Mesendoderm (in vitro differentiated cells): Measurements from ENCODE around the gene VCAN.

Experiments used
- DNase-seq: peaks from one replicate; pipeline ENCODE4 v3.0.0; 2013
- H2AK5ac ChIP-seq: 2 replicates; pipeline ENCODE4 v1.6.1; 2013; ENCODE audit warnings: low read length, inconsistent platforms
- H2BK120ac ChIP-seq: 2 replicates; pipeline ENCODE4 v1.6.1; 2013; ENCODE audit warnings: low read depth, mild to moderate bottlenecking, low read length, moderate library complexity, mixed read lengths
- H2BK15ac ChIP-seq: replicated peaks from 2 replicates; pipeline ENCODE4 v1.6.1; 2013; ENCODE audit warnings: low read depth, mild to moderate bottlenecking, moderate library complexity
- H2BK5ac ChIP-seq: 2 replicates; pipeline ENCODE4 v1.6.1; 2013; ENCODE audit warnings: low read length, inconsistent platforms
- H3K18ac ChIP-seq: 2 replicates; pipeline ENCODE4 v1.6.1; 2013; ENCODE audit warnings: mild to moderate bottlenecking, low read length, mixed read lengths
- H3K23ac ChIP-seq: one replicate; pipeline ENCODE4 v1.6.1; 2013; ENCODE audit warnings: low read length
- H3K27ac ChIP-seq: 2 replicates; pipeline ENCODE4 v1.5.1; 2013; ENCODE audit warnings: low read depth, mild to moderate bottlenecking, inconsistent platforms, low read length, moderate library complexity
- H3K27me3 ChIP-seq: 2 replicates; pipeline ENCODE4 v1.6.1; 2013; ENCODE audit warnings: low read length, control low read depth, mild to moderate bottlenecking, inconsistent platforms; ENCODE audit not compliant: insufficient read depth, poor library complexity
- H3K36me3 ChIP-seq: 2 replicates; pipeline ENCODE4 v1.6.1; 2013; ENCODE audit warnings: low read length, inconsistent platforms; ENCODE audit not compliant: control insufficient read depth, insufficient read depth
- H3K4ac ChIP-seq: one replicate; pipeline ENCODE4 v1.6.1; 2013; ENCODE audit warnings: low read depth, mild to moderate bottlenecking, low read length, moderate library complexity
- H3K4me1 ChIP-seq: 2 replicates; pipeline ENCODE4 v1.6.1; 2013; ENCODE audit warnings: low read depth, low read length, inconsistent platforms; ENCODE audit not compliant: control insufficient read depth
- H3K4me2 ChIP-seq: 2 replicates; pipeline ENCODE4 v1.6.1; 2013; ENCODE audit warnings: low read length
- H3K4me3 ChIP-seq: 2 replicates; pipeline ENCODE4 v1.5.1; 2013; ENCODE audit warnings: mild to moderate bottlenecking, low read length
- H3K56ac ChIP-seq: one replicate; pipeline ENCODE4 v1.6.1; 2013; ENCODE audit warnings: low read length
- H3K79me1 ChIP-seq: 2 replicates; pipeline ENCODE4 v1.6.1; 2013; ENCODE audit warnings: low read length, inconsistent platforms
- H3K79me2 ChIP-seq: 2 replicates; pipeline ENCODE4 v1.6.1; 2013; ENCODE audit warnings: mild to moderate bottlenecking, low read length; ENCODE audit not compliant: control insufficient read depth, insufficient read depth
- H3K9ac ChIP-seq: 2 replicates; pipeline ENCODE4 v1.6.1; 2013; ENCODE audit warnings: low read length, inconsistent platforms
- H4K5ac ChIP-seq: one replicate; pipeline ENCODE4 v1.6.1; 2013; ENCODE audit warnings: low read length
- H4K8ac ChIP-seq: one replicate; pipeline ENCODE4 v1.6.1; 2013; ENCODE audit warnings: low read depth, mild to moderate bottlenecking, control low read depth, low read length, moderate library complexity
- WGBS: extraction: QIAGEN DNeasy Blood & Tissue Kit; methylation state at CpG from one replicate; pipeline ENCODE4 v1.1.7; 2013; ENCODE audit warnings: low lambda C conversion rate, missing lambda C conversion rate; ENCODE audit not compliant: insufficient coverage; ENCODE audit errors: extremely low coverage; 5-methylcytosine and 5-hydroxymethylcytosine counted together

VCAN gene

GRCh38 chr5:83628360-83628759, 156.8 kb downstream of the VCAN start:
- Histone ChIP-seq H4K8ac (no peak overlapping the region), H3K56ac (no peak overlapping the region), H3K4me3 (no peak overlapping the region), H3K79me1 (no peaks in the 10 kb centered on the region), H3K9ac (no peak overlapping the region), H3K4me2 (no peak overlapping the region), H2BK15ac (no peak overlapping the region), H3K27ac (no peak overlapping the region), H2AK5ac (no peak overlapping the region), H2BK5ac (no peak overlapping the region), H3K4me1 (no peaks in the 10 kb centered on the region), H3K18ac (no peak overlapping the region), H3K4ac (no peak overlapping the region), H4K5ac (no peak overlapping the region), H3K79me2 (no peaks in the 10 kb centered on the region), H3K36me3 (no peaks in the 10 kb centered on the region), H3K23ac (no peak overlapping the region), H3K27me3 (no peaks in the 10 kb centered on the region), H2BK120ac (no peak overlapping the region)
- DNase-seq, result no peak
- WGBS, result no CpG with 5 or more reads among the region's 2 CpGs
